GM12878 (cell line): ENCODE results near the gene IL6R. TPM values are rescaled to one million over a fixed set of nuclear protein-coding genes. Genes with fewer than 3 reads are reported as not detected.
A peak's percentile ranks its signal among the peaks of the same experiment; 100 is the strongest.

ENCODE experiments used
- ATAC-seq: fragments of 200-7000 bp; cut with Tn5 transposase; 3 replicates; pipeline ENCODE4 v1.9.1; 2020; ENCODE audit warnings: mild to moderate bottlenecking, moderate library complexity
- BruUV-seq: library from RNA; stranded (reverse); fragments of 400-500 nt; replicated peaks from 2 replicates; lab custom pipeline; 2021; lab: Mats Ljungman, UMichigan
- CTCF ChIA-PET: fragments of 300-600 bp; sonication (Branson Sonifier 250); formaldehyde crosslinking; extraction: SDS; loops from one replicate; lab custom pipeline; 2021; ENCODE audit warnings: inconsistent platforms; lab: Yijun Ruan, JAX
- POLR2A ChIA-PET: fragments of 350-600 bp; formaldehyde crosslinking; extraction: SDS; loops from one replicate; lab custom pipeline; 2021; ENCODE audit warnings: inconsistent platforms; lab: Charles Lee
- RAD21 ChIA-PET: fragments of 300-600 bp; sonication (Branson Sonifier 250); formaldehyde crosslinking; loops from one replicate; lab custom pipeline; 2023; ENCODE audit warnings: antibody characterized with exemption; ENCODE audit not compliant: unreplicated experiment; lab: Charles Lee
- SMC1A ChIA-PET: fragments of 300-600 bp; sonication (Branson Sonifier 250); formaldehyde crosslinking; loops from one replicate; lab custom pipeline; 2023; ENCODE audit not compliant: unreplicated experiment, uncharacterized antibody; lab: Charles Lee
- DNase-seq: peaks from one replicate; pipeline ENCODE4 v3.0.0-alpha.2; 2011; ENCODE audit warnings: low read depth, low spot score
- FAIRE-seq: peaks from 3 replicates; lab custom pipeline; 2011; peaks lifted over from hg19 to GRCh38; lab: Jason Lieb, UNC
- H2AFZ ChIP-seq: 2 replicates; pipeline ENCODE4 v1.6.0; 2011; ENCODE audit warnings: low read depth, low read length, control low read depth; ENCODE audit not compliant: control insufficient read depth
- H3K27ac ChIP-seq: 2 replicates; pipeline ENCODE4 v1.5.1; 2011; ENCODE audit warnings: control low read depth; ENCODE audit not compliant: control insufficient read depth, insufficient read depth
- H3K27me3 ChIP-seq, 2 experiments: replicated peaks in 1 of 2; 2 replicates each; pipeline versions ENCODE4 v1.6.0 to v1.6.1; 2011; ENCODE audit warnings: low read length in 1 of 2; ENCODE audit not compliant: control insufficient read depth in 2 of 2, insufficient read depth in 2 of 2
- H3K36me3 ChIP-seq, 2 experiments: 2 replicates each; pipeline ENCODE4 v1.5.1; 2011; ENCODE audit warnings: low read length in 1 of 2; ENCODE audit not compliant: control insufficient read depth in 2 of 2, insufficient read depth in 2 of 2
- H3K4me1 ChIP-seq: 2 replicates; pipeline ENCODE4 v1.6.1; 2011; ENCODE audit warnings: mild to moderate bottlenecking, low read length, moderate library complexity, mixed read lengths; ENCODE audit not compliant: control insufficient read depth, insufficient read depth
- H3K4me2 ChIP-seq: 2 replicates; pipeline ENCODE4 v1.6.0; 2011; ENCODE audit warnings: control low read depth; ENCODE audit not compliant: control insufficient read depth, insufficient read depth
- H3K4me3 ChIP-seq: fragments of 200-600 bp; sonication (generic); 2 replicates; pipeline ENCODE4 v1.5.1; 2016
- H3K79me2 ChIP-seq: 2 replicates; pipeline ENCODE4 v1.6.0; 2011; ENCODE audit warnings: low read length; ENCODE audit not compliant: control insufficient read depth, insufficient read depth
- H3K9ac ChIP-seq: 2 replicates; pipeline ENCODE4 v1.8.0; 2011; ENCODE audit warnings: low read length, control low read depth, mixed read lengths; ENCODE audit not compliant: control insufficient read depth, insufficient read depth
- H3K9me3 ChIP-seq: replicated peaks from 3 replicates; pipeline ENCODE4 v1.5.1; 2011; ENCODE audit warnings: mild to moderate bottlenecking, low read length; ENCODE audit not compliant: control insufficient read depth, insufficient read depth
- H4K20me1 ChIP-seq: 2 replicates; pipeline ENCODE4 v1.6.0; 2011; ENCODE audit not compliant: control insufficient read depth, insufficient read depth
- BRCA1 ChIP-seq: IDR thresholded peaks from 2 replicates; pipeline ENCODE4 v1.6.1; 2011; ENCODE audit warnings: low read depth, low read length, improper control_type of control experiment
- MXI1 ChIP-seq: fragments of 150-350 bp; IDR thresholded peaks from 2 replicates; pipeline ENCODE4 v1.6.1; 2011; ENCODE audit warnings: low read depth, mild to moderate bottlenecking, inconsistent platforms, low read length, improper control_type of control experiment
- PML ChIP-seq: IDR thresholded peaks from 2 replicates; pipeline ENCODE4 v1.6.1; 2012; ENCODE audit warnings: low read length, inconsistent platforms
- RUNX3 ChIP-seq: IDR thresholded peaks from 2 replicates; pipeline ENCODE4 v1.6.1; 2012; ENCODE audit warnings: low read length, inconsistent platforms
- WGBS: methylation state at CpG from one replicate; pipeline ENCODE4 v1.1.6; 2016; ENCODE audit warnings: low lambda C conversion rate; ENCODE audit not compliant: insufficient replicate concordance, insufficient coverage; ENCODE audit errors: missing lambda C conversion rate; 5-methylcytosine and 5-hydroxymethylcytosine counted together
- in situ Hi-C: fragments of 300-500 bp; cut with MboI; formaldehyde crosslinking; loops from 9 replicates; pipeline ENCODE4 v1.14.3; 2018; ENCODE audit warnings: mixed read lengths
- intact Hi-C: fragments of 100-400 bp; cut with micrococcal nuclease; formaldehyde crosslinking; loops from one replicate; pipeline ENCODE4 v1.14.2; 2022; ENCODE audit not compliant: unreplicated experiment
- polyA plus RNA-seq, 11 experiments: library from polyadenylated mRNA; depleted of rRNA in 4 of 11; unstranded in 6 of 11; stranded (reverse) in 5 of 11; fragments of >200 nt; fragmentation: Nextera tagmentation in 4 of 11; fragmentation: Illumina TruSeq in 1 of 11; extraction: Ambion mirVana in 4 of 11; extraction: Trizol in 1 of 11; gene quantifications; 1 replicate in 1 of 11; 2 replicates in 10 of 11; pipeline versions ENCODE4 v1.2.1 to v1.2.3, GENCODE V29; 2011 to 2016; ENCODE audit warnings: inconsistent platforms in 2 of 11, missing spikeins in 2 of 11, low read depth in 1 of 11
- total RNA-seq, 4 experiments: library from RNA; depleted of rRNA in 3 of 4; stranded (reverse); fragments of >200 nt in 3 of 4; fragmentation: Illumina TruSeq in 1 of 4; extraction: Trizol in 1 of 4; gene quantifications; 2 replicates each; pipeline versions ENCODE4 v1.2.1 to v1.2.3, GENCODE V29; 2013 to 2021
- TF ChIP-seq, protein P1 (sequence below): IDR thresholded peaks from 2 replicates; pipeline ENCODE4 v1.6.1; 2012; ENCODE audit warnings: mild to moderate bottlenecking, low read depth, low read length

IL6R gene
- total and polyA plus RNA-seq, 10 of the 15 experiments (the other 5 are each of a cell fraction or from before 2014, with no cell fraction given): 1.9 to 43.4 (median 17.5) TPM

DNA sequence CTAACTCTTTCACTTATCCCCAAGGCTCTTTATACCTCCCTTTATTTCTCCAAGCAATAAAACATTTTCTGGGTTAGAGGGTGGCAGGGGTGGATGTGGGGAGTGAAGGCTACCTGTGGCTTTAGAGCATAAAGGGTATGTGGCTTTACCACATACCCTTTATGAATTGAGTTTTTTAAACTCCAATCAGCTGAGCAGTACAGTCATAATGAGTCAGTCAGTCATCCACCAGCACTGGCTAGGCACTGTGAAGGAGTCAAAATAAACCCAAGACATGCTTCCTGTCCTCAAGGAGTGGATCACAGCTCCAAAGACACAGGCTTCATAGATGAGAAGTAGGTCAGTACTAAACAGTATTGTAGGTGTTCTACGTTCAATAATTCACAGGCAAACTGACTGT, 94.3 kb downstream of the IL6R start:
- Histone ChIP-seq H3K9me3 (no peaks in the 10 kb centered on the region; the same call in 2 of the 3 replicates), H4K20me1 (no peaks in the 10 kb centered on the region), H3K79me2 (no peaks in the 10 kb centered on the region), H2AFZ (no peak overlapping the region), H3K9ac (no peak overlapping the region), H3K4me1 (peaks cover 17% of the 10 kb centered on the region), H3K4me2 (no peak overlapping the region), H3K4me3 (no peak overlapping the region), H3K27ac (no peak overlapping the region)
- ChIA-PET RAD21 (no interaction called here), POLR2A (no interaction called here), SMC1A (interaction anchor here (1.5 to 1.9 kb wide), 2 partner anchors 10 to 19 kb away, joined by 6 to 7 read pairs; no protein-coding TSS in a partner anchor), CTCF (no interaction called here)
- FAIRE-seq: no peak
- intact Hi-C loops: no loop called here
- no TSS peak for BruUV-seq
- no peak for DNase-seq
- TF ChIP-seq RUNX3: peak; percentile 9; the same call in 1 of the 2 replicates
- TF ChIP-seq, protein P1, sequence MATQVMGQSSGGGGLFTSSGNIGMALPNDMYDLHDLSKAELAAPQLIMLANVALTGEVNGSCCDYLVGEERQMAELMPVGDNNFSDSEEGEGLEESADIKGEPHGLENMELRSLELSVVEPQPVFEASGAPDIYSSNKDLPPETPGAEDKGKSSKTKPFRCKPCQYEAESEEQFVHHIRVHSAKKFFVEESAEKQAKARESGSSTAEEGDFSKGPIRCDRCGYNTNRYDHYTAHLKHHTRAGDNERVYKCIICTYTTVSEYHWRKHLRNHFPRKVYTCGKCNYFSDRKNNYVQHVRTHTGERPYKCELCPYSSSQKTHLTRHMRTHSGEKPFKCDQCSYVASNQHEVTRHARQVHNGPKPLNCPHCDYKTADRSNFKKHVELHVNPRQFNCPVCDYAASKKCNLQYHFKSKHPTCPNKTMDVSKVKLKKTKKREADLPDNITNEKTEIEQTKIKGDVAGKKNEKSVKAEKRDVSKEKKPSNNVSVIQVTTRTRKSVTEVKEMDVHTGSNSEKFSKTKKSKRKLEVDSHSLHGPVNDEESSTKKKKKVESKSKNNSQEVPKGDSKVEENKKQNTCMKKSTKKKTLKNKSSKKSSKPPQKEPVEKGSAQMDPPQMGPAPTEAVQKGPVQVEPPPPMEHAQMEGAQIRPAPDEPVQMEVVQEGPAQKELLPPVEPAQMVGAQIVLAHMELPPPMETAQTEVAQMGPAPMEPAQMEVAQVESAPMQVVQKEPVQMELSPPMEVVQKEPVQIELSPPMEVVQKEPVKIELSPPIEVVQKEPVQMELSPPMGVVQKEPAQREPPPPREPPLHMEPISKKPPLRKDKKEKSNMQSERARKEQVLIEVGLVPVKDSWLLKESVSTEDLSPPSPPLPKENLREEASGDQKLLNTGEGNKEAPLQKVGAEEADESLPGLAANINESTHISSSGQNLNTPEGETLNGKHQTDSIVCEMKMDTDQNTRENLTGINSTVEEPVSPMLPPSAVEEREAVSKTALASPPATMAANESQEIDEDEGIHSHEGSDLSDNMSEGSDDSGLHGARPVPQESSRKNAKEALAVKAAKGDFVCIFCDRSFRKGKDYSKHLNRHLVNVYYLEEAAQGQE: no peak
- TF ChIP-seq PML: no peak
- no peak for TF ChIP-seq BRCA1
- TF ChIP-seq MXI1: no peak
- TF ChIP-seq, all 136 proteins: peak for 1
- WGBS: 87% methylated on average over 1 of the region's 1 CpG
- no peak for ATAC-seq
- Histone ChIP-seq H3K36me3 (no peaks in the 10 kb centered on the region), H3K27me3 (peaks cover 6 to 10% of the 10 kb centered on the region in 2 experiments)
- in situ Hi-C loops: no loop called here
